ENCODE data around the gene TBC1D25. TPM values are rescaled to one million over a fixed set of nuclear protein-coding genes. Genes with fewer than 3 reads are reported as not detected.
"Not testable (repeated sequence)": the region's sequence is repeated elsewhere in the genome, so short reads cannot be mapped to it uniquely, and the experiment has no call there.

Gene TBC1D25
- total and polyA plus RNA-seq, 2 of the 4 experiments (the other 2 are of a cell fraction), result 11.3 to 15.9 TPM

DNA sequence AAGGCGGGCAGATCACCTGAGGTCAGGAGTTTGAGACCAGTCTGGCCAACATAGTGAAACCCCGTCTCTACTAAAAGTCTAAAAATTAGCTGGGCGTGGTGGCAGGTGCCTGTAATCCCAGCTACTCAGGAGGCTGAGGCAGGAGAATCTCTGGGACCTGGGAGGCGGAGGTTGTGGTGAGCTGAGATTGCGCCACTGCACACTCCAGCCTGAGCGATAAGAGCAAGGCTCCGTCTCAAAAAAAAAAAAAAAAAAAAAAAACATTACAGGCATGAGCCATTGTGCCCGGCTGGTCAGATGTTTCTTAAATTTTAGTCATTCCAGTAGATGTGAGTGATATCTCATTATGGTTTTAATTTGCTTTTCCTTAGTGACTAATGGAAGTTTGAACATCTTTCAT, 13.7 kb upstream of the TBC1D25 start:
- H2AFZ ChIP-seq (replicated peaks; ENCODE audit: low read length, poor library complexity); H3K9me3 ChIP-seq (ENCODE audit: control insufficient read depth, insufficient read depth, low read length); H2BK20ac ChIP-seq (ENCODE audit: low read depth, low read length); H3K9ac ChIP-seq (ENCODE audit: low read depth, low read length); in situ Hi-C loops (cut with MboI; ENCODE audit: low sequenced_read_pairs); H3K56ac ChIP-seq (ENCODE audit: extremely low read depth, insufficient read depth, low read length); BruUV-seq (replicated peaks); ATAC-seq (ENCODE audit: low read depth); H3K36me3 ChIP-seq (ENCODE audit: control insufficient read depth, insufficient read depth, low read length); CTCF ChIA-PET; H2BK5ac ChIP-seq (ENCODE audit: low read depth, low read length, poor library complexity, severe bottlenecking); H3K14ac ChIP-seq (replicated peaks; ENCODE audit: low read depth, low read length); H3K9me1 ChIP-seq (ENCODE audit: insufficient read depth, low read length); DNase-seq; H3K27ac ChIP-seq (ENCODE audit: insufficient read depth, low read length); H2BK15ac ChIP-seq (ENCODE audit: low read depth, low read length); H3K18ac ChIP-seq (ENCODE audit: low read depth, low read length); H2AK9ac ChIP-seq (replicated peaks; ENCODE audit: low read depth, low read length, poor library complexity); intact Hi-C loops (cut with micrococcal nuclease); H3K4ac ChIP-seq (ENCODE audit: low read depth, low read length); H3K4me2 ChIP-seq (ENCODE audit: low read depth, low read length); H3K4me1 ChIP-seq (ENCODE audit: control insufficient read depth, insufficient read depth, low read length); H3K23ac ChIP-seq (ENCODE audit: low read depth, low read length); dilution Hi-C loops (cut with HindIII; ENCODE audit: low sequenced_read_pairs, unreplicated experiment); H3K4me3 ChIP-seq (ENCODE audit: insufficient read depth, low read depth, low read length); H4K8ac ChIP-seq (ENCODE audit: low read depth in 2 of 2, low read length in 2 of 2); H4K91ac ChIP-seq (ENCODE audit: insufficient read depth, low read depth, low read length); H2AK5ac ChIP-seq (ENCODE audit: low read depth, low read length); H3K27me3 ChIP-seq (ENCODE audit: control insufficient read depth, insufficient read depth, low read length); H4K20me1 ChIP-seq (ENCODE audit: insufficient read depth, low read length); H4K5ac ChIP-seq (ENCODE audit: low read depth, low read length); H2BK120ac ChIP-seq (ENCODE audit: low read depth, low read length); H3K79me1 ChIP-seq (ENCODE audit: low read depth in 1 of 2, low read length in 2 of 2): not testable (repeated sequence)
- POLR2A ChIA-PET (ENCODE audit: unreplicated experiment), result interaction anchor here (0.6 kb wide), 1 partner anchor 645 kb away, joined by 5 read pairs; no protein-coding TSS in a partner anchor
- 86% methylated on average over 1 of the region's 8 CpGs; no CpG with 5 or more reads in 1 of the 2 experiments for WGBS, 2 experiments (ENCODE audit: extremely low coverage in 2 of 2, insufficient read length in 1 of 2)

Measured in IMR-90 (cell line).